ENCODE results near the gene FAM117B. TPM values are rescaled to one million over a fixed set of nuclear protein-coding genes. Genes with fewer than 3 reads are reported as not detected.

Gene FAM117B
- total RNA-seq, 1 experiment from 2014 or later = 2.4 TPM

GRCh38 chr2:202612145-202612544 is 22.6 kb upstream of the FAM117B start:
- intact Hi-C loops (cut with micrococcal nuclease) = no loop called here
- Mint-ChIP-seq H3K9me3 (ENCODE audit: unreplicated experiment) (no peaks in the 10 kb centered on the region), H3K4me3 (ENCODE audit: unreplicated experiment) (no peak overlapping the region), H3K4me1 (ENCODE audit: insufficient read depth, unreplicated experiment) (peaks cover 10% of the 10 kb centered on the region), H3K36me3 (ENCODE audit: insufficient read depth, unreplicated experiment) (no peaks in the 10 kb centered on the region), H3K27me3 (ENCODE audit: insufficient read depth, unreplicated experiment) (no peaks in the 10 kb centered on the region), H3K27ac (ENCODE audit: low read depth, unreplicated experiment) (no peak overlapping the region)
- CTCF ChIA-PET = interaction anchor here (1.4 kb wide), 1 partner anchor 10 kb away, joined by 3 read pairs; no protein-coding TSS in a partner anchor
- no peak for TF ChIP-seq CTCF (IDR thresholded peaks at IDR 0.05; ENCODE audit: unreplicated experiment)
- BruUV-seq (replicated peaks) = no TSS peak
- no peak for DNase-seq (ENCODE audit: unreplicated experiment)
- POLR2A ChIA-PET = no interaction called here

- CTCF ChIA-PET = interaction anchor here (1.4 to 1.6 kb wide), 2 partner anchors 9 to 25 kb away, joined by 3 to 6 read pairs; no protein-coding TSS in a partner anchor
- POLR2A ChIA-PET = no interaction called here
These were observed 21.3 kb upstream of the FAM117B start for GRCh38 chr2:202613479-202613878.

DNA sequence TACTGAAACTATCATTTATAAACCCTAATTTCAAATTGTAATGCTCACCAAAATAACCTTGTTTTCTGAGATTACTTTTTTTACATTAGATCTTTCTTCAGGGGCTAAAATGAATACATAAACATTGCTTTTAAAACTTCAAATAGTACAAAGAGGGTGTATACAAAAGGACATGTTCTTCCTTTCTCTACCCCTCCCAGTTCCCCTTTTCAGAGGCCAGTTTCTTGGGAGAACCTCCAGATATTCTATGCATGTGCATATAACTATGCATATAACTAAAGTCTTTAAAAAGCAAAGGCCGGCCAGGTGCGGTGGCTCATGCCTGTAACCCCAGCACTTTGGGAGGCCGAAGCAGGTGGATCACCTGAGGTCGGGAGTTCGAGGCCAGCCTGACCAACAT is 10.6 kb upstream of the FAM117B start:
- H3K9me3 Mint-ChIP-seq (ENCODE audit: unreplicated experiment) = no peaks in the 10 kb centered on the region
- no peak overlapping the region for H3K4me3 Mint-ChIP-seq (ENCODE audit: unreplicated experiment)
- no peak for DNase-seq (ENCODE audit: unreplicated experiment)
- no TSS peak for BruUV-seq (replicated peaks)
- no peaks in the 10 kb centered on the region for H3K27me3 Mint-ChIP-seq (ENCODE audit: insufficient read depth, unreplicated experiment)
- no peak overlapping the region for H3K27ac Mint-ChIP-seq (ENCODE audit: low read depth, unreplicated experiment)
- ChIA-PET CTCF (interaction anchor here (0.7 kb wide), 1 partner anchor 776 kb away, joined by 3 read pairs; no protein-coding TSS in a partner anchor), POLR2A (no interaction called here)
- TF ChIP-seq CTCF (IDR thresholded peaks at IDR 0.05; ENCODE audit: unreplicated experiment) = no peak
- H3K4me1 Mint-ChIP-seq (ENCODE audit: insufficient read depth, unreplicated experiment) = no peaks in the 10 kb centered on the region
- H3K36me3 Mint-ChIP-seq (ENCODE audit: insufficient read depth, unreplicated experiment) = no peaks in the 10 kb centered on the region
- intact Hi-C loops (cut with micrococcal nuclease) = no loop called here

More at GRCh38 chr2:202613479-202613878, 21.3 kb upstream of the FAM117B start:
- peaks cover 10% of the 10 kb centered on the region for H3K4me1 Mint-ChIP-seq (ENCODE audit: insufficient read depth, unreplicated experiment)
- DNase-seq (ENCODE audit: unreplicated experiment) = no peak
- H3K27ac Mint-ChIP-seq (ENCODE audit: low read depth, unreplicated experiment) = no peak overlapping the region
- no peaks in the 10 kb centered on the region for H3K36me3 Mint-ChIP-seq (ENCODE audit: insufficient read depth, unreplicated experiment)
- intact Hi-C loops (cut with micrococcal nuclease) = no loop called here
- H3K9me3 Mint-ChIP-seq (ENCODE audit: unreplicated experiment) = no peaks in the 10 kb centered on the region
- no peaks in the 10 kb centered on the region for H3K27me3 Mint-ChIP-seq (ENCODE audit: insufficient read depth, unreplicated experiment)
- BruUV-seq (replicated peaks) = no TSS peak
- no peak for TF ChIP-seq CTCF (IDR thresholded peaks at IDR 0.05; ENCODE audit: unreplicated experiment)
- H3K4me3 Mint-ChIP-seq (ENCODE audit: unreplicated experiment) = no peak overlapping the region

- no peak for DNase-seq (ENCODE audit: unreplicated experiment)
- H3K27ac Mint-ChIP-seq (ENCODE audit: low read depth, unreplicated experiment) = no peak overlapping the region
- TF ChIP-seq CTCF (IDR thresholded peaks at IDR 0.05; ENCODE audit: unreplicated experiment) = no peak
- POLR2A ChIA-PET = no interaction called here
- H3K36me3 Mint-ChIP-seq (ENCODE audit: insufficient read depth, unreplicated experiment) = no peaks in the 10 kb centered on the region
- no TSS peak for BruUV-seq (replicated peaks)
- CTCF ChIA-PET = interaction anchor here (1.4 kb wide), 1 partner anchor 38 kb away, joined by 4 read pairs; no protein-coding TSS in a partner anchor
- intact Hi-C loops (cut with micrococcal nuclease) = no loop called here
- no peaks in the 10 kb centered on the region for H3K27me3 Mint-ChIP-seq (ENCODE audit: insufficient read depth, unreplicated experiment)
- H3K4me3 Mint-ChIP-seq (ENCODE audit: unreplicated experiment) = no peak overlapping the region
- no peaks in the 10 kb centered on the region for H3K4me1 Mint-ChIP-seq (ENCODE audit: insufficient read depth, unreplicated experiment)
- H3K9me3 Mint-ChIP-seq (ENCODE audit: unreplicated experiment) = no peaks in the 10 kb centered on the region
These were observed 7.7 kb upstream of the FAM117B start for GRCh38 chr2:202627042-202627441.
